DND-41 (cell line): ENCODE results near the gene OR51B2.

Experiments
- EZH2 ChIP-seq: IDR thresholded peaks from 3 replicates; pipeline ENCODE4 v1.6.1; 2012; ENCODE audit warnings: borderline replicate concordance, low read depth, mild to moderate bottlenecking, moderate library complexity, low read length, inconsistent platforms; ENCODE audit not compliant: severe bottlenecking
- TF ChIP-seq, protein P1 (sequence below): IDR thresholded peaks from 2 replicates; pipeline ENCODE4 v1.5.1; 2012; ENCODE audit warnings: borderline replicate concordance, low read length, moderate library complexity, mild to moderate bottlenecking; ENCODE audit not compliant: poor library complexity, severe bottlenecking; ENCODE audit errors: extremely low read depth

DNA sequence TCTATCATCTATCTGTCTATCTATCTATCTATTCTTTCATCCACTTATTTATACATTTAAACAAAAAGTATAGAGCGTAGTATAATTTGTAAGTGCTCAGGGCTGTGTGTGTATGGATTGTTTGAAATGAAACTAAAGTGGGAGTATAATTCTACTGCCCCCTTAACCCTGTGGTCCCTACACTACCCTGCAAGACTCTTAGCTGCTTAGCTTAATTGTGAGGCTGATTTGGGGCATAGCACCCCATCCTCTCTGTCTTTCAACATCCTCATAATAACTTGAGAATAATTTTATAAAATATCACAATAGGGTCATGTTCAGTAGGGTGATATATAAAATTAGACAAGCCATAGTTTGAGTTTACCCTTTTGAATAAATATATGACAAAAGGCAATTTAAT lies 34.0 kb downstream of the OR51B2 start:
- TF ChIP-seq, protein P1, sequence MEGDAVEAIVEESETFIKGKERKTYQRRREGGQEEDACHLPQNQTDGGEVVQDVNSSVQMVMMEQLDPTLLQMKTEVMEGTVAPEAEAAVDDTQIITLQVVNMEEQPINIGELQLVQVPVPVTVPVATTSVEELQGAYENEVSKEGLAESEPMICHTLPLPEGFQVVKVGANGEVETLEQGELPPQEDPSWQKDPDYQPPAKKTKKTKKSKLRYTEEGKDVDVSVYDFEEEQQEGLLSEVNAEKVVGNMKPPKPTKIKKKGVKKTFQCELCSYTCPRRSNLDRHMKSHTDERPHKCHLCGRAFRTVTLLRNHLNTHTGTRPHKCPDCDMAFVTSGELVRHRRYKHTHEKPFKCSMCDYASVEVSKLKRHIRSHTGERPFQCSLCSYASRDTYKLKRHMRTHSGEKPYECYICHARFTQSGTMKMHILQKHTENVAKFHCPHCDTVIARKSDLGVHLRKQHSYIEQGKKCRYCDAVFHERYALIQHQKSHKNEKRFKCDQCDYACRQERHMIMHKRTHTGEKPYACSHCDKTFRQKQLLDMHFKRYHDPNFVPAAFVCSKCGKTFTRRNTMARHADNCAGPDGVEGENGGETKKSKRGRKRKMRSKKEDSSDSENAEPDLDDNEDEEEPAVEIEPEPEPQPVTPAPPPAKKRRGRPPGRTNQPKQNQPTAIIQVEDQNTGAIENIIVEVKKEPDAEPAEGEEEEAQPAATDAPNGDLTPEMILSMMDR: no peak
- TF ChIP-seq EZH2: no peak
